ENCODE measurements around the gene TMEM178B. TPM values are rescaled to one million over a fixed set of nuclear protein-coding genes. Genes with fewer than 3 reads are reported as not detected.

The TMEM178B gene
- total and polyA plus RNA-seq, 2 of the 4 experiments (the other 2 are of a cell fraction), result under 0.01 to 0.05 TPM

DNA sequence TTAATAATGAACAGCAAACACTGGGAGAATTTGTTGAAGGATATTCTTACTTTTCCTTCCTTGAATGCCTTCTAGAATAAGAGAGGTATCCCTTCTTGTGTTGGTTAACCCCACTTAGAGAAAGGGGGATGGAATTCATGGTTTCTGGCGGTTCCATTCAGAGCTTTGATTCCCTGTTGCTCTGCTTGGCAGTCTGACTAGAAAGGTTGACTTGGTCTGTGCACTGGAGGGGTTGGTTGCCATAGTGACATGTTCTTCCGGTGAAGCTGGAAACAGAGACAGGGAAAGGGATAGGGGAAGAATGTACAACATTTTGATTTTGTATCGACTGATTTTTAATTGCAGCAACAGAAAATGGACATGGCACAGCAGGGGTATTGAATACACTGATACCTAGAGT lies 2.5 kb downstream of the TMEM178B start:
- H2BK5ac ChIP-seq (ENCODE audit: low read depth, low read length, poor library complexity, severe bottlenecking), result no peak overlapping the region
- no peak overlapping the region for H3K23ac ChIP-seq (ENCODE audit: low read depth, low read length)
- ChIA-PET CTCF (interaction anchor here (0.6 kb wide), 1 partner anchor 197 kb away, joined by 3 read pairs; no protein-coding TSS in a partner anchor), POLR2A (ENCODE audit: unreplicated experiment) (no interaction called here)
- in situ Hi-C loops (cut with MboI; ENCODE audit: low sequenced_read_pairs), result no loop called here
- dilution Hi-C loops (cut with HindIII; ENCODE audit: low sequenced_read_pairs, unreplicated experiment), result no loop called here
- no peak overlapping the region for H3K9ac ChIP-seq (ENCODE audit: low read depth, low read length)
- no peak overlapping the region for H3K18ac ChIP-seq (ENCODE audit: low read depth, low read length)
- no peak overlapping the region; the same call in 1 of the 2 replicates for H3K4me2 ChIP-seq (ENCODE audit: low read depth, low read length)
- BruUV-seq (replicated peaks), result no TSS peak
- H3K36me3 ChIP-seq (ENCODE audit: control insufficient read depth, insufficient read depth, low read length), result no peaks in the 10 kb centered on the region
- no peak overlapping the region for H3K56ac ChIP-seq (ENCODE audit: extremely low read depth, insufficient read depth, low read length)
- no peaks in the 10 kb centered on the region for H3K79me1 ChIP-seq (ENCODE audit: low read depth in 1 of 2, low read length in 2 of 2)
- H2BK15ac ChIP-seq (ENCODE audit: low read depth, low read length), result no peak overlapping the region
- intact Hi-C loops (cut with micrococcal nuclease), result loop anchor here (10.0 kb wide), 1 partner anchor 578 kb away; no protein-coding TSS in a partner anchor
- no peak overlapping the region for H3K14ac ChIP-seq (replicated peaks; ENCODE audit: low read depth, low read length)
- no peak overlapping the region for H3K4ac ChIP-seq (ENCODE audit: low read depth, low read length)
- no peak overlapping the region for H2AFZ ChIP-seq (replicated peaks; ENCODE audit: low read length, poor library complexity)
- H3K9me1 ChIP-seq (ENCODE audit: insufficient read depth, low read length), result no peaks in the 10 kb centered on the region
- no peaks in the 10 kb centered on the region for H3K9me3 ChIP-seq (ENCODE audit: control insufficient read depth, insufficient read depth, low read length)
- peaks cover 1% of the 10 kb centered on the region; the same call in 1 of the 2 replicates for H3K4me1 ChIP-seq (ENCODE audit: control insufficient read depth, insufficient read depth, low read length)
- no peak overlapping the region for H3K4me3 ChIP-seq (ENCODE audit: insufficient read depth, low read depth, low read length)
- H2BK20ac ChIP-seq (ENCODE audit: low read depth, low read length), result no peak overlapping the region
- H2AK9ac ChIP-seq (replicated peaks; ENCODE audit: low read depth, low read length, poor library complexity), result no peak overlapping the region
- H4K20me1 ChIP-seq (ENCODE audit: insufficient read depth, low read length), result no peaks in the 10 kb centered on the region
- no peak overlapping the region for H2AK5ac ChIP-seq (ENCODE audit: low read depth, low read length)
- no peak overlapping the region for H3K27ac ChIP-seq (ENCODE audit: insufficient read depth, low read length)
- TF ChIP-seq, protein P1, sequence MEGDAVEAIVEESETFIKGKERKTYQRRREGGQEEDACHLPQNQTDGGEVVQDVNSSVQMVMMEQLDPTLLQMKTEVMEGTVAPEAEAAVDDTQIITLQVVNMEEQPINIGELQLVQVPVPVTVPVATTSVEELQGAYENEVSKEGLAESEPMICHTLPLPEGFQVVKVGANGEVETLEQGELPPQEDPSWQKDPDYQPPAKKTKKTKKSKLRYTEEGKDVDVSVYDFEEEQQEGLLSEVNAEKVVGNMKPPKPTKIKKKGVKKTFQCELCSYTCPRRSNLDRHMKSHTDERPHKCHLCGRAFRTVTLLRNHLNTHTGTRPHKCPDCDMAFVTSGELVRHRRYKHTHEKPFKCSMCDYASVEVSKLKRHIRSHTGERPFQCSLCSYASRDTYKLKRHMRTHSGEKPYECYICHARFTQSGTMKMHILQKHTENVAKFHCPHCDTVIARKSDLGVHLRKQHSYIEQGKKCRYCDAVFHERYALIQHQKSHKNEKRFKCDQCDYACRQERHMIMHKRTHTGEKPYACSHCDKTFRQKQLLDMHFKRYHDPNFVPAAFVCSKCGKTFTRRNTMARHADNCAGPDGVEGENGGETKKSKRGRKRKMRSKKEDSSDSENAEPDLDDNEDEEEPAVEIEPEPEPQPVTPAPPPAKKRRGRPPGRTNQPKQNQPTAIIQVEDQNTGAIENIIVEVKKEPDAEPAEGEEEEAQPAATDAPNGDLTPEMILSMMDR (conservative IDR thresholded peaks at IDR 0.05; ENCODE audit: low read depth, low read length), result no peak
- TF ChIP-seq CHD1 (IDR thresholded peaks at IDR 0.05; ENCODE audit: low read depth, low read length) (no peak), RAD21 (IDR thresholded peaks at IDR 0.05; ENCODE audit: low read length) (no peak), MAZ (IDR thresholded peaks at IDR 0.05; ENCODE audit: borderline replicate concordance, low read depth, low read length) (no peak), SMC3 (IDR thresholded peaks at IDR 0.05; ENCODE audit: low read depth, low read length) (no peak), CEBPB (IDR thresholded peaks at IDR 0.05; ENCODE audit: low read depth, low read length) (no peak), FOS (IDR thresholded peaks at IDR 0.05; ENCODE audit: low read depth, low read length) (no peak), NFE2L2 (IDR thresholded peaks at IDR 0.05; ENCODE audit: low read depth, low read length) (no peak), MXI1 (IDR thresholded peaks at IDR 0.05; ENCODE audit: borderline replicate concordance, low read depth, low read length) (no peak)
- TF ChIP-seq, protein P2, sequence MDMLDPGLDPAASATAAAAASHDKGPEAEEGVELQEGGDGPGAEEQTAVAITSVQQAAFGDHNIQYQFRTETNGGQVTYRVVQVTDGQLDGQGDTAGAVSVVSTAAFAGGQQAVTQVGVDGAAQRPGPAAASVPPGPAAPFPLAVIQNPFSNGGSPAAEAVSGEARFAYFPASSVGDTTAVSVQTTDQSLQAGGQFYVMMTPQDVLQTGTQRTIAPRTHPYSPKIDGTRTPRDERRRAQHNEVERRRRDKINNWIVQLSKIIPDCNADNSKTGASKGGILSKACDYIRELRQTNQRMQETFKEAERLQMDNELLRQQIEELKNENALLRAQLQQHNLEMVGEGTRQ (IDR thresholded peaks at IDR 0.05; ENCODE audit: low read depth, low read length), result no peak
- WGBS, 2 experiments (ENCODE audit: extremely low coverage in 2 of 2, insufficient read length in 1 of 2), result 0% methylated on average over 1 of the region's 3 CpGs; no CpG with 5 or more reads in 1 of the 2 experiments
- H4K5ac ChIP-seq (ENCODE audit: low read depth, low read length), result no peak overlapping the region
- ATAC-seq (ENCODE audit: low read depth) (no peak), DNase-seq (no peak)
- H4K91ac ChIP-seq (ENCODE audit: insufficient read depth, low read depth, low read length), result no peak overlapping the region
- H2BK120ac ChIP-seq (ENCODE audit: low read depth, low read length), result no peak overlapping the region
- no peak overlapping the region for H4K8ac ChIP-seq (ENCODE audit: low read depth in 2 of 2, low read length in 2 of 2)
- H3K27me3 ChIP-seq (ENCODE audit: control insufficient read depth, insufficient read depth, low read length), result peaks cover 31% of the 10 kb centered on the region

All from IMR-90 (cell line).